SK-N-SH treated with all-trans-retinoic acid at 6 μM for 48 hours (cell line): ENCODE data around the gene LANCL2.

ENCODE experiments used
- ATAC-seq: fragments of 200-7000 bp; cut with Tn5 transposase; 3 replicates; pipeline ENCODE4 v1.9.1; 2020; ENCODE audit warnings: mild to moderate bottlenecking, moderate library complexity
- BACH2 ChIP-seq: fragments of 250-450 bp; sonication (Bioruptor Pico); IDR thresholded peaks from 2 replicates; pipeline ENCODE4 v1.9.0; 2021; ENCODE audit warnings: mild to moderate bottlenecking, borderline replicate concordance
- CREB5 ChIP-seq: fragments of 250-450 bp; sonication (Bioruptor Pico); IDR thresholded peaks from 2 replicates; pipeline ENCODE4 v1.5.1; 2020; ENCODE audit warnings: low read depth, mild to moderate bottlenecking, moderate library complexity
- GLIS3 ChIP-seq: fragments of 250-450 bp; sonication (Bioruptor Pico); IDR thresholded peaks from 2 replicates; pipeline ENCODE4 v1.5.0; 2020; ENCODE audit warnings: mild to moderate bottlenecking, moderate library complexity
- OSR1 ChIP-seq: fragments of 250-450 bp; sonication (Bioruptor Pico); IDR thresholded peaks from 2 replicates; pipeline ENCODE4 v1.8.0; 2022; ENCODE audit warnings: moderate library complexity, mild to moderate bottlenecking, inconsistent platforms
- POU6F1 ChIP-seq: fragments of 250-450 bp; sonication (Bioruptor Pico); IDR thresholded peaks from 2 replicates; pipeline ENCODE4 v1.8.0; 2021; ENCODE audit warnings: low read depth, mild to moderate bottlenecking, moderate library complexity, borderline replicate concordance
- RARB ChIP-seq: fragments of 250-450 bp; sonication (Bioruptor Pico); IDR thresholded peaks from 2 replicates; pipeline ENCODE4 v1.8.0; 2021; ENCODE audit warnings: mild to moderate bottlenecking, moderate library complexity
- SNAI2 ChIP-seq: fragments of 250-450 bp; sonication (Bioruptor Pico); IDR thresholded peaks from 2 replicates; pipeline ENCODE4 v1.5.0; 2020; ENCODE audit warnings: mild to moderate bottlenecking, moderate library complexity
- TCF4 ChIP-seq: fragments of 250-450 bp; sonication (Bioruptor Pico); IDR thresholded peaks from 2 replicates; pipeline ENCODE4 v1.8.0; 2021; ENCODE audit warnings: mild to moderate bottlenecking, moderate library complexity, borderline replicate concordance
- TOX ChIP-seq: fragments of 250-450 bp; sonication (Bioruptor Pico); IDR thresholded peaks from 2 replicates; pipeline ENCODE4 v1.8.0; 2021; ENCODE audit warnings: mild to moderate bottlenecking, moderate library complexity, borderline replicate concordance
- ZC3H10 ChIP-seq: fragments of 250-450 bp; sonication (Bioruptor Pico); IDR thresholded peaks from 2 replicates; pipeline ENCODE4 v1.5.1; 2021; ENCODE audit warnings: mild to moderate bottlenecking, moderate library complexity
- ZFP3 ChIP-seq: fragments of 250-450 bp; sonication (Bioruptor Pico); IDR thresholded peaks from 2 replicates; pipeline ENCODE4 v1.5.0; 2020; ENCODE audit warnings: mild to moderate bottlenecking, moderate library complexity
- ZFP30 ChIP-seq: fragments of 450-650 bp; formaldehyde crosslinking; IDR thresholded peaks from 2 replicates; pipeline ENCODE4 v1.5.0; 2022; ENCODE audit warnings: mild to moderate bottlenecking, moderate library complexity
- ZNF565 ChIP-seq: fragments of 450-650 bp; formaldehyde crosslinking; conservative IDR thresholded peaks from 2 replicates; pipeline ENCODE4 v1.5.0; 2020; ENCODE audit warnings: low read depth, mild to moderate bottlenecking, moderate library complexity
- ZNF70 ChIP-seq: fragments of 450-650 bp; formaldehyde crosslinking; IDR thresholded peaks from 2 replicates; pipeline ENCODE4 v1.5.0; 2020; ENCODE audit warnings: mild to moderate bottlenecking, moderate library complexity
- TF ChIP-seq, protein P1 (sequence below): fragments of 250-450 bp; sonication (Bioruptor Pico); IDR thresholded peaks from 2 replicates; pipeline ENCODE4 v1.5.1; 2021; ENCODE audit warnings: mild to moderate bottlenecking, moderate library complexity
- TF ChIP-seq, protein P2 (sequence below): fragments of 250-450 bp; sonication (Bioruptor Pico); IDR thresholded peaks from 2 replicates; pipeline ENCODE4 v1.8.0; 2020; ENCODE audit warnings: mild to moderate bottlenecking, moderate library complexity, borderline replicate concordance

LANCL2 gene

GRCh38 chr7:55463686-55464262 is 98.6 kb downstream of the LANCL2 start (continued):
- TF ChIP-seq, protein P1, sequence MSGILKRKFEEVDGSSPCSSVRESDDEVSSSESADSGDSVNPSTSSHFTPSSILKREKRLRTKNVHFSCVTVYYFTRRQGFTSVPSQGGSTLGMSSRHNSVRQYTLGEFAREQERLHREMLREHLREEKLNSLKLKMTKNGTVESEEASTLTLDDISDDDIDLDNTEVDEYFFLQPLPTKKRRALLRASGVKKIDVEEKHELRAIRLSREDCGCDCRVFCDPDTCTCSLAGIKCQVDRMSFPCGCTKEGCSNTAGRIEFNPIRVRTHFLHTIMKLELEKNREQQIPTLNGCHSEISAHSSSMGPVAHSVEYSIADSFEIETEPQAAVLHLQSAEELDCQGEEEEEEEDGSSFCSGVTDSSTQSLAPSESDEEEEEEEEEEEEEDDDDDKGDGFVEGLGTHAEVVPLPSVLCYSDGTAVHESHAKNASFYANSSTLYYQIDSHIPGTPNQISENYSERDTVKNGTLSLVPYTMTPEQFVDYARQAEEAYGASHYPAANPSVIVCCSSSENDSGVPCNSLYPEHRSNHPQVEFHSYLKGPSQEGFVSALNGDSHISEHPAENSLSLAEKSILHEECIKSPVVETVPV (CRISPR knock-in tag), result no peak
- TF ChIP-seq ZC3H10 (CRISPR knock-in tag) (no peak), BACH2 (CRISPR knock-in tag) (no peak), OSR1 (no peak)
- TF ChIP-seq, protein P2, sequence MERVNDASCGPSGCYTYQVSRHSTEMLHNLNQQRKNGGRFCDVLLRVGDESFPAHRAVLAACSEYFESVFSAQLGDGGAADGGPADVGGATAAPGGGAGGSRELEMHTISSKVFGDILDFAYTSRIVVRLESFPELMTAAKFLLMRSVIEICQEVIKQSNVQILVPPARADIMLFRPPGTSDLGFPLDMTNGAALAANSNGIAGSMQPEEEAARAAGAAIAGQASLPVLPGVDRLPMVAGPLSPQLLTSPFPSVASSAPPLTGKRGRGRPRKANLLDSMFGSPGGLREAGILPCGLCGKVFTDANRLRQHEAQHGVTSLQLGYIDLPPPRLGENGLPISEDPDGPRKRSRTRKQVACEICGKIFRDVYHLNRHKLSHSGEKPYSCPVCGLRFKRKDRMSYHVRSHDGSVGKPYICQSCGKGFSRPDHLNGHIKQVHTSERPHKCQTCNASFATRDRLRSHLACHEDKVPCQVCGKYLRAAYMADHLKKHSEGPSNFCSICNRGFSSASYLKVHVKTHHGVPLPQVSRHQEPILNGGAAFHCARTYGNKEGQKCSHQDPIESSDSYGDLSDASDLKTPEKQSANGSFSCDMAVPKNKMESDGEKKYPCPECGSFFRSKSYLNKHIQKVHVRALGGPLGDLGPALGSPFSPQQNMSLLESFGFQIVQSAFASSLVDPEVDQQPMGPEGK (CRISPR knock-in tag), result no peak

GRCh38 chr7:55464422-55464821 is 99.3 kb downstream of the LANCL2 start:
- TF ChIP-seq ZNF70 (CRISPR knock-in tag), result no peak
- no peak for TF ChIP-seq ZFP30 (CRISPR knock-in tag)
- no peak for TF ChIP-seq TOX (CRISPR knock-in tag)
- no peak for TF ChIP-seq ZC3H10 (CRISPR knock-in tag)
- no peak for TF ChIP-seq POU6F1 (CRISPR knock-in tag)
- TF ChIP-seq, protein P2 (CRISPR knock-in tag), result no peak
- TF ChIP-seq ZFP3, result no peak
- ATAC-seq, result no peak; the same call in 1 of the 3 replicates

DNA sequence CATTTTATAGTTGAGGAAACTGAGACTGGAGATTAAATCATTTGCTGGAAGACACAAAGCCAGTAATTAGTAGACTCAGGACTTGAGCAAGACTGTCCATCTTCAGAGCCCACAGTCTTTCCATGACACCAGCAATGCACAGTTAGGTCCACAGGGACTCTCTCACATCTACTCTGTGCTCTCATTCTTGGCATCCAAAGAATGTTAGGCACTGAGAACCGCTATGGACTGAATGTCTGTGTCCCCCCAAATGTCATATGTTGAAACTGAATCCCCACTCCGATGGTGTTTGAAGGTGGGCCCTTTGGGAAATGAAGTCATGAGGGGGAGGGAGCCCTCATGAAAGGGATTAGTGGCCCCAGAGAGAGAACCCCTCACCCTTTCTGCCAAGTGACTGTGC is 100.6 kb downstream of the LANCL2 start:
- TF ChIP-seq ZNF70 (CRISPR knock-in tag) (no peak), POU6F1 (CRISPR knock-in tag) (no peak), GLIS3 (CRISPR knock-in tag) (no peak), RARB (CRISPR knock-in tag) (no peak), ZNF565 (CRISPR knock-in tag) (no peak), SNAI2 (CRISPR knock-in tag) (no peak), CREB5 (no peak), TCF4 (CRISPR knock-in tag) (no peak)
- TF ChIP-seq, protein P2 (CRISPR knock-in tag), result no peak
- TF ChIP-seq, protein P1 (CRISPR knock-in tag), result no peak
- no peak for ATAC-seq
